Fibroblast of lung (primary cell): ENCODE results near the gene SEC14L6. TPM values are rescaled to one million over a fixed set of nuclear protein-coding genes. Genes with fewer than 3 reads are reported as not detected.
"Not testable (repeated sequence)": the region's sequence is repeated elsewhere in the genome, so short reads cannot be mapped to it uniquely, and the experiment has no call there.

Experiments used
- DNase-seq, 2 donors: peaks; one replicate each; pipeline versions ENCODE4 v3.0.0 to v3.0.0-alpha.2; 2010; ENCODE audit warnings: low read depth in 2 of 2
- H2AFZ ChIP-seq: 2 replicates; pipeline ENCODE4 v1.5.1; 2012; ENCODE audit warnings: low read length, control low read depth, inconsistent platforms
- H3K27ac ChIP-seq: 2 replicates; pipeline ENCODE4 v1.5.1; 2011; ENCODE audit warnings: low read length, control low read depth; ENCODE audit not compliant: insufficient read depth
- H3K27me3 ChIP-seq: 2 replicates; pipeline ENCODE4 v1.5.1; 2011; ENCODE audit warnings: mild to moderate bottlenecking, low read length; ENCODE audit not compliant: control insufficient read depth, insufficient read depth
- H3K36me3 ChIP-seq: 2 replicates; pipeline ENCODE4 v1.5.1; 2011; ENCODE audit warnings: low read length; ENCODE audit not compliant: control insufficient read depth, insufficient read depth
- H3K4me1 ChIP-seq: 2 replicates; pipeline ENCODE4 v1.5.1; 2011; ENCODE audit warnings: low read length; ENCODE audit not compliant: control insufficient read depth, insufficient read depth; ENCODE audit errors: extremely low read depth
- H3K4me2 ChIP-seq: 2 replicates; pipeline ENCODE4 v1.5.1; 2011; ENCODE audit warnings: low read length, control low read depth; ENCODE audit not compliant: insufficient read depth; ENCODE audit errors: extremely low read depth
- H3K4me3 ChIP-seq, 4 experiments: fragments of 200-600 bp in 1 of 4; sonication (generic) in 1 of 4; replicated peaks in 1 of 4; 2 replicates each; pipeline ENCODE4 v1.5.1; 2011 to 2016; ENCODE audit warnings: low read length in 4 of 4, low read depth in 3 of 4, mild to moderate bottlenecking in 3 of 4, control low read depth in 2 of 4, inconsistent platforms in 1 of 4, mixed read lengths in 1 of 4; ENCODE audit not compliant: insufficient read depth in 1 of 4; ENCODE audit errors: control extremely low read depth in 1 of 4
- H3K79me2 ChIP-seq: 2 replicates; pipeline ENCODE4 v1.5.1; 2012; ENCODE audit warnings: mild to moderate bottlenecking, low read length, inconsistent platforms; ENCODE audit not compliant: control insufficient read depth, insufficient read depth
- H3K9ac ChIP-seq: 2 replicates; pipeline ENCODE4 v1.5.1; 2011; ENCODE audit warnings: mild to moderate bottlenecking, low read length, control low read depth; ENCODE audit not compliant: insufficient read depth
- H3K9me3 ChIP-seq: 2 replicates; pipeline ENCODE4 v1.5.1; 2012; ENCODE audit warnings: low read depth, low read length; ENCODE audit not compliant: control insufficient read depth, insufficient read depth
- H4K20me1 ChIP-seq: 2 replicates; pipeline ENCODE4 v1.5.1; 2011; ENCODE audit warnings: low read length; ENCODE audit not compliant: control insufficient read depth, insufficient read depth; ENCODE audit errors: extremely low read depth
- EZH2 ChIP-seq: IDR thresholded peaks from 2 replicates; pipeline ENCODE4 v1.5.1; 2012; ENCODE audit warnings: low read length, control low read depth, mild to moderate bottlenecking; ENCODE audit errors: missing control alignments
- polyA plus RNA-seq, 2 donors: library from polyadenylated mRNA; depleted of rRNA in 1 of 2; stranded (reverse) in 1 of 2; unstranded in 1 of 2; fragments of >200 nt; gene quantifications; 2 replicates each; pipeline ENCODE4 v1.2.1, GENCODE V29; 2011 to 2012; ENCODE audit warnings: missing spikeins in 1 of 2
- total RNA-seq: library from RNA; depleted of rRNA; stranded (reverse); fragments of >200 nt; gene quantifications from 2 replicates; pipeline ENCODE4 v1.2.1, GENCODE V29; 2014
- TF ChIP-seq, protein P1 (sequence below), 2 donors: IDR thresholded peaks in 1 of 2; conservative IDR thresholded peaks in 1 of 2; 1 replicate in 1 of 2; 2 replicates in 1 of 2; pipeline ENCODE4 v1.5.1; 2011 to 2012; ENCODE audit warnings: low read length in 2 of 2, control low read depth in 1 of 2, inconsistent platforms in 1 of 2, low read depth in 1 of 2, mild to moderate bottlenecking in 1 of 2

The SEC14L6 gene
- total and polyA plus RNA-seq, 2 donors (not counting 1 experiment from before 2014, with no cell fraction given), result 0.12 to 0.66 TPM

GRCh38 chr22:30555282-30556210 lies 9.0 kb upstream of the SEC14L6 start:
- DNase-seq, result no peak

DNA sequence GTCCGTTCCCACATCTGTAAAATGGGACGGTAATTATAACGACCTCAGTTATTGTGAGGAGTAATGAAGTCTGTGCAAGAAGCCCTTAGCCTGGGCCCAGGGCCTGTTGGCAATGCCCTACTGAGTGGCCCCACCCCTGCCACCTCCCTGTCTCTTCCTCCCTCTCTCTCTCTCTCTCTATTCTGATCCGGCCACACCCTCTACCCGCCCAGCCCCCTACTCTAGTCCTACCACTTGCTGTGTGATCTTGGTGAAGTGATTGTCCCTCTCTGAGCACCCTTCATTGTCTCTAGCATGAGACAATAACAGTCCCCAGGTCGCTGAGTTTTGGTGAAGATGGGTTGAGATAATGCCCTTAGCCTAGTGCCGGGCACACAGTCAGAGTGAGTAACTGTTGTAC lies 7.4 kb upstream of the SEC14L6 start:
- Histone ChIP-seq H3K27me3 (peaks cover 2% of the 10 kb centered on the region), H3K4me2 (no peak overlapping the region), H3K79me2 (no peaks in the 10 kb centered on the region), H3K4me1 (no peaks in the 10 kb centered on the region), H3K9ac (no peak overlapping the region), H3K4me3 (no peak overlapping the region), H4K20me1 (no peaks in the 10 kb centered on the region), H3K36me3 (no peaks in the 10 kb centered on the region), H3K27ac (no peak overlapping the region), H2AFZ (no peak overlapping the region), H3K9me3 (no peaks in the 10 kb centered on the region)
- no peak for DNase-seq
- no peak for TF ChIP-seq EZH2
- TF ChIP-seq, protein P1, sequence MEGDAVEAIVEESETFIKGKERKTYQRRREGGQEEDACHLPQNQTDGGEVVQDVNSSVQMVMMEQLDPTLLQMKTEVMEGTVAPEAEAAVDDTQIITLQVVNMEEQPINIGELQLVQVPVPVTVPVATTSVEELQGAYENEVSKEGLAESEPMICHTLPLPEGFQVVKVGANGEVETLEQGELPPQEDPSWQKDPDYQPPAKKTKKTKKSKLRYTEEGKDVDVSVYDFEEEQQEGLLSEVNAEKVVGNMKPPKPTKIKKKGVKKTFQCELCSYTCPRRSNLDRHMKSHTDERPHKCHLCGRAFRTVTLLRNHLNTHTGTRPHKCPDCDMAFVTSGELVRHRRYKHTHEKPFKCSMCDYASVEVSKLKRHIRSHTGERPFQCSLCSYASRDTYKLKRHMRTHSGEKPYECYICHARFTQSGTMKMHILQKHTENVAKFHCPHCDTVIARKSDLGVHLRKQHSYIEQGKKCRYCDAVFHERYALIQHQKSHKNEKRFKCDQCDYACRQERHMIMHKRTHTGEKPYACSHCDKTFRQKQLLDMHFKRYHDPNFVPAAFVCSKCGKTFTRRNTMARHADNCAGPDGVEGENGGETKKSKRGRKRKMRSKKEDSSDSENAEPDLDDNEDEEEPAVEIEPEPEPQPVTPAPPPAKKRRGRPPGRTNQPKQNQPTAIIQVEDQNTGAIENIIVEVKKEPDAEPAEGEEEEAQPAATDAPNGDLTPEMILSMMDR (conservative IDR thresholded peaks at IDR 0.05 in 1 of 2, IDR thresholded peaks at IDR 0.05 in 1 of 2; ENCODE audit: low read depth in 1 of 2, low read length in 2 of 2), result no peak

More at GRCh38 chr22:30555282-30556210, 9.0 kb upstream of the SEC14L6 start:
- Histone ChIP-seq H3K4me2 (no peak overlapping the region), H2AFZ (no peak overlapping the region), H3K4me1 (no peaks in the 10 kb centered on the region), H3K27ac (no peak overlapping the region), H3K9ac (no peak overlapping the region), H3K79me2 (no peaks in the 10 kb centered on the region), H3K27me3 (peaks cover 2% of the 10 kb centered on the region), H3K36me3 (no peaks in the 10 kb centered on the region), H3K4me3 (no peak overlapping the region), H3K9me3 (no peaks in the 10 kb centered on the region), H4K20me1 (no peaks in the 10 kb centered on the region)
- TF ChIP-seq EZH2, result no peak
- TF ChIP-seq, protein P1 (conservative IDR thresholded peaks at IDR 0.05 in 1 of 2, IDR thresholded peaks at IDR 0.05 in 1 of 2; ENCODE audit: low read depth in 1 of 2, low read length in 2 of 2), result no peak

GRCh38 chr22:30552719-30553118 lies 6.2 kb upstream of the SEC14L6 start:
- H3K79me2 ChIP-seq, result no peaks in the 10 kb centered on the region
- no peak overlapping the region for H3K9ac ChIP-seq
- no peaks in the 10 kb centered on the region for H3K36me3 ChIP-seq
- H3K27me3 ChIP-seq, result peaks cover 2% of the 10 kb centered on the region
- DNase-seq, result no peak
- no peak overlapping the region for H3K27ac ChIP-seq
- TF ChIP-seq EZH2, result no peak
- TF ChIP-seq, protein P1 (conservative IDR thresholded peaks at IDR 0.05 in 1 of 2, IDR thresholded peaks at IDR 0.05 in 1 of 2; ENCODE audit: low read depth in 1 of 2, low read length in 2 of 2), result no peak
- H3K4me2 ChIP-seq, result no peak overlapping the region
- H3K4me1 ChIP-seq, result no peaks in the 10 kb centered on the region
- no peaks in the 10 kb centered on the region for H3K9me3 ChIP-seq
- no peak overlapping the region for H2AFZ ChIP-seq
- no peak overlapping the region for H3K4me3 ChIP-seq
- no peaks in the 10 kb centered on the region for H4K20me1 ChIP-seq

- not testable (repeated sequence) for H3K27ac ChIP-seq, H3K36me3 ChIP-seq, H3K79me2 ChIP-seq, H3K9ac ChIP-seq, H4K20me1 ChIP-seq, H3K4me3 ChIP-seq, H3K4me2 ChIP-seq, H2AFZ ChIP-seq, H3K27me3 ChIP-seq, DNase-seq, H3K9me3 ChIP-seq, H3K4me1 ChIP-seq
Measured at GRCh38 chr22:30551813-30552212, 5.3 kb upstream of the SEC14L6 start.
